Tibial nerve (tissue), 4 donors: ENCODE data around the gene GCK. TPM values are rescaled to one million over a fixed set of nuclear protein-coding genes. Genes with fewer than 3 reads are reported as not detected.

Source experiments
- DNase-seq, 2 donors: peaks; one replicate each; pipeline ENCODE4 v3.0.0-alpha.2; 2019; ENCODE audit warnings: low spot score in 2 of 2
- H3K27ac ChIP-seq, 4 donors: fragments of 200-600 bp; sonication (generic) in 3 of 4; one replicate each; pipeline ENCODE4 v1.5.1; 2017 to 2019; ENCODE audit warnings: mild to moderate bottlenecking in 1 of 4
- H3K27me3 ChIP-seq, 2 donors: fragments of 200-600 bp; sonication (generic) in 1 of 2; one replicate each; pipeline versions ENCODE4 v1.5.1 to v1.6.0; 2017 to 2019
- H3K36me3 ChIP-seq, 3 donors: fragments of 200-600 bp; sonication (generic); one replicate each; pipeline ENCODE4 v1.5.1; 2018 to 2019
- H3K4me1 ChIP-seq, 4 donors: fragments of 200-600 bp; sonication (generic) in 3 of 4; one replicate each; pipeline ENCODE4 v1.5.1; 2017 to 2019
- H3K4me3 ChIP-seq, 4 donors: fragments of 200-600 bp; sonication (generic) in 3 of 4; one replicate each; pipeline ENCODE4 v1.5.1; 2017 to 2019; ENCODE audit warnings: mild to moderate bottlenecking in 1 of 4, moderate library complexity in 1 of 4
- H3K9me3 ChIP-seq, 4 donors: fragments of 200-600 bp; sonication (generic) in 3 of 4; one replicate each; pipeline ENCODE4 v1.5.1; 2017 to 2019
- EP300 ChIP-seq, 2 donors: sonication (generic); formaldehyde crosslinking; IDR thresholded peaks; one replicate each; pipeline ENCODE4 v1.6.1; 2017; ENCODE audit warnings: antibody characterized with exemption in 2 of 2, mild to moderate bottlenecking in 1 of 2
- POLR2A ChIP-seq, 2 donors: fragments of 450-650 bp; IDR thresholded peaks; one replicate each; pipeline ENCODE4 v1.6.1; 2017; ENCODE audit warnings: antibody characterized with exemption in 2 of 2, mild to moderate bottlenecking in 2 of 2, moderate library complexity in 2 of 2
- WGBS, 2 donors: methylation state at CpG; one replicate each; pipeline ENCODE4 v1.1.5; 2018; 5-methylcytosine and 5-hydroxymethylcytosine counted together
- total RNA-seq, 4 donors: library from RNA; depleted of rRNA; stranded (reverse); fragments of >200 nt; gene quantifications; one replicate each; pipeline ENCODE4 v1.1.0, GENCODE V29; 2016
- TF ChIP-seq, protein P1 (sequence below), 5 experiments: fragments of 200-600 bp in 3 of 5; fragments of 450-650 bp in 2 of 5; sonication (generic) in 3 of 5; IDR thresholded peaks; one replicate each; pipeline ENCODE4 v1.5.1; 2016 to 2019; ENCODE audit warnings: antibody characterized with exemption in 5 of 5, mild to moderate bottlenecking in 3 of 5, moderate library complexity in 2 of 5

GCK gene
- total RNA-seq, 4 donors from 2014 or later = 2.3 to 3.0 (median 2.4) TPM; not detected in 1

DNA sequence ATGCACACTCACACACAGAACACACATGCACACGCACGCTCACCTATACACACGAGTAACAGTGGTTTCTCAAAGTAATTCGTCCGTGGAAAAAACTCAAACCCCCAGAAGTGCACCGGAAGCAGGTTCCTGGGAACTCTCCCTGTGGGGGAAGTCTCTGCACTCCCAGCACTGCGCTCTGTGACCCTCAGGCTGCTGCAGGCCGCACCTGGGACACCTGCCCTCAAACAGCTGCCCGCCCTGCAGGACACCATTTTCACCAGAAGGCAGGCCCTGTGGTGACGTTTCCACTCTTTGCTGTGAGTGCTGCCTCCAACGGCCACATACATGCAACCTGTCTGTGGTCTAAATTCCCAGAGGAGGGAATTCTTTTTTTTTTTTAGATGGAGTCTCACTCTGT lies 32.8 kb upstream of the GCK start:
- Histone ChIP-seq H3K4me1 (no peaks in the 10 kb centered on the region), H3K4me3 (no peak overlapping the region), H3K9me3 (peaks cover 0 to 11% (median 0%) of the 10 kb centered on the region in 4 donors), H3K27me3 (peaks cover 0 to 21% of the 10 kb centered on the region in 2 donors), H3K27ac (no peak overlapping the region), H3K36me3 (peaks cover 0 to 10% (median 0%) of the 10 kb centered on the region in 3 donors)
- no peak for DNase-seq
- TF ChIP-seq POLR2A (IDR thresholded peaks at IDR 0.05) (no peak), EP300 (IDR thresholded peaks at IDR 0.05) (no peak)
- TF ChIP-seq, protein P1, sequence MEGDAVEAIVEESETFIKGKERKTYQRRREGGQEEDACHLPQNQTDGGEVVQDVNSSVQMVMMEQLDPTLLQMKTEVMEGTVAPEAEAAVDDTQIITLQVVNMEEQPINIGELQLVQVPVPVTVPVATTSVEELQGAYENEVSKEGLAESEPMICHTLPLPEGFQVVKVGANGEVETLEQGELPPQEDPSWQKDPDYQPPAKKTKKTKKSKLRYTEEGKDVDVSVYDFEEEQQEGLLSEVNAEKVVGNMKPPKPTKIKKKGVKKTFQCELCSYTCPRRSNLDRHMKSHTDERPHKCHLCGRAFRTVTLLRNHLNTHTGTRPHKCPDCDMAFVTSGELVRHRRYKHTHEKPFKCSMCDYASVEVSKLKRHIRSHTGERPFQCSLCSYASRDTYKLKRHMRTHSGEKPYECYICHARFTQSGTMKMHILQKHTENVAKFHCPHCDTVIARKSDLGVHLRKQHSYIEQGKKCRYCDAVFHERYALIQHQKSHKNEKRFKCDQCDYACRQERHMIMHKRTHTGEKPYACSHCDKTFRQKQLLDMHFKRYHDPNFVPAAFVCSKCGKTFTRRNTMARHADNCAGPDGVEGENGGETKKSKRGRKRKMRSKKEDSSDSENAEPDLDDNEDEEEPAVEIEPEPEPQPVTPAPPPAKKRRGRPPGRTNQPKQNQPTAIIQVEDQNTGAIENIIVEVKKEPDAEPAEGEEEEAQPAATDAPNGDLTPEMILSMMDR (IDR thresholded peaks at IDR 0.05) = no peak
- 79 to 86% methylated on average over 11 of the region's 11 CpGs for WGBS, 2 donors

DNA sequence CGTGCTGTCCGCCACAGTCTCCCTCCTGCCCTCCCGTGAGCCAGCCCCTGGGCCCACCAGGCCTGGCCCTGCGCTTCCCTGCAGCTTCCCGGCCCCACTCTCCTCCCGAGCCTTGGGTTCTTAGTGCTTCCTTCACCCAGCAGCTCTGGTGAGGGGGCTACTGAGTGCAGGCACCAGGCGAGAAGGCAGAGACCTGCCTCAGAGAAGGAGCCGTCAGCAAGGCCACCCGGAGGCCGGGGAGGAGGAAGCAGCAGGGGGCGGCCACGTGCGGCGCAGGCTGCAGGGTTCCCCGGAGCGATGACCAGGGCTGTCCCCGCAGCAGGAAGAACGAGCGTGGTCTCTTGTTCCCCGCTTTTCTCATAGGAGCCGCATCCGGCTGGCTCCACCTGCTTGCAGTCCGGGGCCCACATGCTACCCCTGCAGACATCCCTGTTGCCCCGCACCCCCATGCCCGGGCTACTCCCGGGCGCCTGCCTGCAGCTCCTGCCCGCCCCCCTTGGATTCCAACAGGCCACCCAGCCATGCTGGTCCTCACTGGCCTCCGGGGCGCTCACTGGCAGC lies 32.1 kb upstream of the GCK start:
- H3K36me3 ChIP-seq = peaks cover 0 to 10% (median 0%) of the 10 kb centered on the region in 3 donors
- peaks cover 0 to 11% (median 0%) of the 10 kb centered on the region in 4 donors for H3K9me3 ChIP-seq
- H3K4me1 ChIP-seq = no peaks in the 10 kb centered on the region
- TF ChIP-seq, protein P1 (IDR thresholded peaks at IDR 0.05) = no peak
- WGBS, 2 donors = 47 to 49% methylated on average over 17 to 25 of the region's 30 CpGs
- H3K27ac ChIP-seq = no peak overlapping the region
- DNase-seq = no peak
- H3K4me3 ChIP-seq = no peak overlapping the region
- peaks cover 0 to 20% of the 10 kb centered on the region in 2 donors for H3K27me3 ChIP-seq

DNA sequence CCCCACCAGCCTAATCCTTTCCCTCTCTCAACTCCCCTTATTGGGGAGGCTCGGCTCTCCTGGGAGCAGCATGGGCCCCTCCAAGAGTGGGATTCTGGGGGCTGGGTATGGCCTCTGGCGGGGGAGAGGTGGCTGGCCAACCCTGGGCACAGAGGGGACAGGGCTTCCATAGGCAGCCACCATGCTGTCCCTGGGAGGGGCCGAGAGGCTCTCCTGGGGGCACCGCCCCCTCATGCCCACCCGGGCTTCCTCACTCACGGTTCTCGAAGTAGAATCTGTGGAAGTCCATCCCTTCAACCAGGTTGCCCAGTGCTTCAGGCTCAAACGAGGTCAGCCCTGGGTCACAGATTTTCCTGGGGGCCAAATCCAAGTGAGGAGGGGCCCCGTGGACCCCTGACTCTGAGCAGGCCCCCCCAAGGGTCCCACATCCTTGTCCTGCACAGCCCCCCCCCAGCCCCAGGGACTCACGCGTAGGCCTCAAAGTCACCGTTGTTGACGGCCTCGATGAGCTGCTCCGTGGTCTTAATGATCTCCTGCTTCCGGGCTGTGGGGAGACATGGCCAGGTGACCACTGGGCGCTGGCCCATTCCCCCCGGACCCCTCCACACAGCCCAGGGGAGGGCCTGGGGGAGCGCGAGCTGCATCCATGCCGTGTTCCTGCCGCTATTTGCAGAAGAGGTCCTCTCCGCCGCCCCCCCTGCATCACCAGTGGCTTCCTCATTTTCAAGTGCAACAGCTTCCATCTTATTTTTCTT lies 31.3 kb upstream of the GCK start:
- no peak for TF ChIP-seq EP300 (IDR thresholded peaks at IDR 0.05)
- TF ChIP-seq POLR2A (IDR thresholded peaks at IDR 0.05) = no peak
- TF ChIP-seq, protein P1 (IDR thresholded peaks at IDR 0.05) = no peak
- DNase-seq = peak in 1 of 2 donors; percentile 7
- Histone ChIP-seq H3K4me1 (no peaks in the 10 kb centered on the region), H3K27ac (no peak overlapping the region), H3K9me3 (peaks cover 0 to 11% (median 0%) of the 10 kb centered on the region in 4 donors), H3K4me3 (no peak overlapping the region), H3K27me3 (peaks cover 0 to 12% of the 10 kb centered on the region in 2 donors), H3K36me3 (peaks cover 0 to 10% (median 0%) of the 10 kb centered on the region in 3 donors)
- 87 to 91% methylated on average over 16 to 21 of the region's 24 CpGs for WGBS, 2 donors

DNA sequence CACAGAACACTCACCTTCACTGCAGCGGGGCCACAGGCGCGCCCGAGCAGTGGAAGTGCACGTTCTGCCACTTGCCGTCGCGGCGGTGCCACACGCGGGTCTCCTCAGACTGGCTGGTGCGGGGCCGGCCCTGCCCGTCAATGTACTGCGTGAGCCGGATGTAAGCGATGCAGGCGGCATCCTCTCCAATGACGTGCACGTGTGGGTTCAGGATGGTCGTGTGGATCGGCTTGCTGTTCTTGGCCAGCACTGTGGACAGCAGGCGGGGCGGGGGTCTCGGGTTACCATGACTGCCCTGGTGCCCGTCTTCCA lies 30.8 kb upstream of the GCK start:
- DNase-seq = peak in 1 of 2 donors; percentile 6
- no peaks in the 10 kb centered on the region for H3K4me1 ChIP-seq
- no peak overlapping the region for H3K4me3 ChIP-seq
- peaks cover 0 to 10% (median 0%) of the 10 kb centered on the region in 3 donors for H3K36me3 ChIP-seq
- peaks cover 0 to 7% of the 10 kb centered on the region in 2 donors for H3K27me3 ChIP-seq
- peaks cover 0 to 11% (median 0%) of the 10 kb centered on the region in 4 donors for H3K9me3 ChIP-seq
- H3K27ac ChIP-seq = no peak overlapping the region
- 93 to 94% methylated on average over 24 to 26 of the region's 26 CpGs for WGBS, 2 donors
- TF ChIP-seq EP300 (IDR thresholded peaks at IDR 0.05) = no peak
- TF ChIP-seq POLR2A (IDR thresholded peaks at IDR 0.05) = no peak

DNA sequence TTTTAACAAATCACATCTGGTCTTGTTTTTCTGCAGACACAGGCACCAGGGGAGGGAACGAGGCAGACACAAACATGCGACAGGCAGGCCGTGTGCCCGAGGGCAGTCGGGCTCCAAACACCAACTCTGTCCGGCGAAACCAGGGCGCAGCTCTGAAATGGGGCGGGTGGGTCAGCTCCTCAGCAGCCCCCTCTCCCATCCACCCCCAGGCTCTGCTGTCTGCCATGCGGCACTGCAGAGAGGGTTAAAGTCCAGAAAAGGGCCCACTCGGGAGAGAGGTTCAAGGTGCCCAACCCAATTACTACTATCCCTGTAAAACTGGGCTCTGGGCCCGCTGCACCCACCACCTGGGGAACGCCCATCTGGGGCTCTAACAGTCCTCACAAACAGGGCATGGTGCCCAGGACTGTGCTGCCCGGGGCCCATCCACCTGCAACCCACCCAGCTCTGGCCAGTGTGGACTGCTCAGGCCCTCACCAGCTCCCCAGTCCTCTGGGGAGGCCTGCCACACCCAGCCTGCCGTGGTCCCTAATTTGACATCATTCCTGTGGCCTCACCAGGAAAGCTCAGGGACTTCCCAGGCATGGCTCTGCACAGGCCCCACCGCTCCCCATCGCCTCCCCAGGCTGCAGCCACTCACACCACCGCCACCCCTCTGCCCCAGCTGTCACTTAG lies 30.3 kb upstream of the GCK start:
- TF ChIP-seq POLR2A (IDR thresholded peaks at IDR 0.05) (no peak), EP300 (IDR thresholded peaks at IDR 0.05) (no peak)
- TF ChIP-seq, protein P1 (IDR thresholded peaks at IDR 0.05) = no peak
- peaks cover 0 to 11% (median 0%) of the 10 kb centered on the region in 4 donors for H3K9me3 ChIP-seq
- H3K27me3 ChIP-seq = peaks cover 0 to 2% of the 10 kb centered on the region in 2 donors
- H3K4me3 ChIP-seq = no peak overlapping the region
- no peaks in the 10 kb centered on the region for H3K4me1 ChIP-seq
- DNase-seq = no peak
- no peak overlapping the region for H3K27ac ChIP-seq
- WGBS, 2 donors = 87 to 94% methylated on average over 9 to 16 of the region's 18 CpGs
- H3K36me3 ChIP-seq = peaks cover 0 to 10% (median 0%) of the 10 kb centered on the region in 3 donors
